ENCODE measurements around the gene APPBP2.
"Not testable (repeated sequence)": the region's sequence is repeated elsewhere in the genome, so short reads cannot be mapped to it uniquely, and the experiment has no call there.

APPBP2 gene

GRCh38 chr17:60525685-60526514, at the start of gene APPBP2:
TSS of gene APPBP2 (minus strand) at chr17:60526242. CDS start at chr17:60525931, 311 bp downstream.
- peak; percentile 82 for DNase-seq

GRCh38 chr17:60573236-60574051, 47.4 kb upstream of the APPBP2 start:
- DNase-seq = no peak

GRCh38 chr17:60565233-60565632, 39.2 kb upstream of the APPBP2 start:
- DNase-seq = no peak

GRCh38 chr17:60563743-60564142, 37.7 kb upstream of the APPBP2 start:
- no peak for DNase-seq

- DNase-seq = no peak
Measured at GRCh38 chr17:60562421-60562820, 36.4 kb upstream of the APPBP2 start.

GRCh38 chr17:60560860-60561257, 34.8 kb upstream of the APPBP2 start:
- no peak for DNase-seq

GRCh38 chr17:60559995-60560859, 34.2 kb upstream of the APPBP2 start:
- no peak for DNase-seq

GRCh38 chr17:60559659-60559994, 33.6 kb upstream of the APPBP2 start:
- DNase-seq = no peak

- no peak for DNase-seq
Measured at GRCh38 chr17:60557805-60558204, 31.8 kb upstream of the APPBP2 start.

GRCh38 chr17:60555786-60556185, 29.7 kb upstream of the APPBP2 start:
- DNase-seq = no peak

GRCh38 chr17:60554377-60554788, 28.3 kb upstream of the APPBP2 start:
- no peak for DNase-seq

- DNase-seq = not testable (repeated sequence)
Measured at GRCh38 chr17:60552255-60552654, 26.2 kb upstream of the APPBP2 start.

- DNase-seq = no peak
Measured at GRCh38 chr17:60548990-60549389, 22.9 kb upstream of the APPBP2 start.

GRCh38 chr17:60545465-60546191, 19.6 kb upstream of the APPBP2 start:
- DNase-seq = no peak

GRCh38 chr17:60542071-60542470, 16.0 kb upstream of the APPBP2 start:
- no peak for DNase-seq

GRCh38 chr17:60540460-60540859, 14.4 kb upstream of the APPBP2 start:
- no peak for DNase-seq

GRCh38 chr17:60539807-60540206, 13.8 kb upstream of the APPBP2 start:
- no peak for DNase-seq

GRCh38 chr17:60538726-60539125, 12.7 kb upstream of the APPBP2 start:
- no peak for DNase-seq

- DNase-seq = no peak
Measured at GRCh38 chr17:60535382-60536279, 9.6 kb upstream of the APPBP2 start.

- DNase-seq = no peak
Measured at GRCh38 chr17:60534613-60535157, 8.6 kb upstream of the APPBP2 start.

- DNase-seq = no peak
Measured at GRCh38 chr17:60534010-60534555, 8.0 kb upstream of the APPBP2 start.
